GM04503 (cell line): ENCODE data around the gene VASN.
A peak's percentile ranks its signal among the peaks of the same experiment; 100 is the strongest.

Source experiments
- DNase-seq: peaks from one replicate; pipeline ENCODE4 v3.0.0-alpha.2; 2012; ENCODE audit warnings: low read depth

The VASN gene

GRCh38 chr16:4403133-4403949 is 31.7 kb downstream of the VASN start:
- DNase-seq: no peak

DNA sequence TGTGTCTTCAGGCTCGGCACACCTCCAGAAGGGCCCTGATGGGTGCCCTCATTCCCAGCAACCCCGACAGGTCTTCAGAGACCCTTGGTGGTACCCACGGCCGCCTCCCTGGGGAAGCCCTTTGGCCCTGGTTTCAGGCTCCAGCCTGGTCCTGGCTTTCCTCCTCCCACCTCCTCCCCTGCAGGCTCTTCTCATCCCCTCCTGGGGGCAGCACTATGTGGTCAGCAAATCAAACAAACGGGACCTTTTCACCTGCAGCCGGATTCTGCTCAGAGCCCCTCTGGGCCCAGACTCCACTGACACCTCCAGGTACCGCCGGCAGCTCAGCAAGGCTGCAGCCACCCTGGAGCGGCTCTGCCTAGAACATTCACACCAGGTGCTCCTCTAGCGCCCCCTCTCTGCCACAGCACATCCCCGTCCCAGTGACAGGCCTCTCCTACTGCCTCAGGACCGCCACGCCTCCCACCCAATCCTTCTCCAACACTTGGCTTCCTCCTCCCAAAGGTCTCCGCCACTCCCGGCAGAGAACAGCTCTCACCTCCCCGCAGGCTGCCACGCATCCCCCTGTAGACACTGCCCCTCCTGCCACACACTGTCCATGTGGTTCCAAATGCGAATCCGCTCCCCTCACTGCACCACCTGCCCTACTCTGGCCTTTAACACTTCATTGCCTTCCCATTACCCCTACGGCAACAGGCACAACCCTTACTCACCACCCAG is 32.8 kb downstream of the VASN start:
- DNase-seq: no peak

- no peak for DNase-seq
These were observed 33.5 kb downstream of the VASN start for GRCh38 chr16:4404967-4405696.

- no peak for DNase-seq
These were observed 36.1 kb downstream of the VASN start for GRCh38 chr16:4407543-4408322.

DNA sequence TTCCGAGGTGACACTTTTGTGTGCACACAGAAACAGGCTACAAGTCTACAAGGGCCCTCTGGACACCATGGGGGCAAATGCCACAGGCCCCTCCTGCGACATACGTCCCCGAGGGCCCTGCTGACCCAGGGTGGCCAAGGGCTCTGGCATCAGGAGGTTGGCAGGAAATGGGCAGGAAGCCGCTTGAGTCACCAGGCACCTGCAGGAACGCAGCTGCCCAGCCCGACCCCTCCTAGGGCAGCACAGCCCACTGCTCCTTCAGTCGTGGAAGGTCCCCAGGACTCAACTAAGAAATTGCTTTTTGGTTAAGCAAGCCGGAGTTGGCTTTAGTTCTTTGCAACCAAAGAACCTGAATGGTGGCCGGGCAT is 36.7 kb downstream of the VASN start:
- no peak for DNase-seq

GRCh38 chr16:4409081-4409932 is 37.7 kb downstream of the VASN start:
- no peak for DNase-seq

GRCh38 chr16:4410335-4411075 is 38.9 kb downstream of the VASN start:
- no peak for DNase-seq

- DNase-seq: no peak
These were observed 40.0 kb downstream of the VASN start for GRCh38 chr16:4411684-4412083.

DNA sequence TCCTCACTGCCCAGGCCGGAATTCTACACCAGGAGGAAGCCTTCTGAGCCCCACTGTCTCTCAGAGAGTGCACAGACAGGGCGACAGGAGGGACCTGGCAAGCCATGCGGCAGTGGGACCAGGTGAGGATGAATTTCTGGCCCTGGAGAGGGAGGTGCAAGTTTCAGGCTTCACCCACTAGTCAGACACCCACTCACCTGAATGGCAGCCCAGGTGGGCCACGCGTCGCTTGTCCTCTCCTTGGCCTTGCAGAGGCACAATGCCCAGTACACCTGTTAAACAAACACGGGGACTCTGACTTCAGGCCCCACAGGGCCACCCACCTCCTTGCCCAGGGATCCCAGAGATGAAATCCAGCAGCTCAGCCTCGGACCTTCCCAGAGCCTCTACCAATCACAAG is 40.5 kb downstream of the VASN start:
- no peak for DNase-seq

DNA sequence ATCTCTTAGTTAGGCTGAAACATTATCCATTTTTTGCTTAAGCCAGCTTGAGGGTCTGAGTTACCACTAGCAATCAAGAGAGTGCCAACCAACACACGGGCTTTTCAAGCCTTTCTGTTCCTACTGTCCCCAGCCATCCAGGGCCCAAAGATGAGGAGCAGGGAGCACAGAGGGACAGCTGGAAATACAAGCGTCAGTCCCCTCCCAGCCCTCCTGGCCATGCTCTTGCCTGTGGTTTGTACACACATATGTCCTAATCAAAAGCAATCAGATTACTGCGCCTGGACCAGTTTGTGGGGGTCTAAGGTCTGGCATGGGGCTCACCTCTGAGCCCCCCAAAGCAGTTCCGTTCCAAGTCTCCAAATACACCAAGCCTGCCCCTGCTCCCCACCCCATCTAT is 41.2 kb downstream of the VASN start:
- no peak for DNase-seq

DNA sequence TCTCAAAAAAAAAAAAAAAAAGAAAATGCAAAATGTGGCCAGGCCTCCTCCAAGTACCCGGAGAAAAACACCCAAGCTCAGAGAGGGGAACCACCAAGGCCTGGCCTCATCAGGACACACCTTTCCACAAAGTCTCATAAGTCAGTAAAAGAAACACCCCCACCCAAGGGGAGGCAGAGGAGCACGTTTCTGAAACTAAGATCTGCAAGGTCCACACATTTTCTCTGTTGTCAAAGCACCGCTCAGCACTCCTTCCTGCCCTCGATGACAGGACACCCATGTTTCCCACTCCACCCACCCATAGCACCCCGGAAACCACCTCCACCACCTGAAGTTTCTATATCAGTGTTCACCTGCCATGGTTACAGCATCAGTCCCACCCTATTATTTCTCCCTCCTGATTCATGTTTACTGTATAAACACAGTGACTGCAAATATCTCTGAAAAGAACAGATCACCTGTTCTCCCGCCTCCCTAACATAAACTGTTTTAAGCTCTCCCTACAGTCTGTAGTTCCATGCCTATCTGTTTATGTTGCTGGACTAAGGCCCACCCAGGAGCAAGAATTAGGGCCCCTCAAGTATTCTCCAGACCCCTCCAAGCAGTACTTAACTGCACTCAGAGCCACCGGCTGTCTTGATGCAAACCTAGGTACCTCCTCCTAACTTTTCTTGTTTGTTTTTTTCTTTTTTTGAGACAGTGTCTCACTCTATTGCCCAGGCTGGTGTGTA is 42.7 kb downstream of the VASN start:
- no peak for DNase-seq

GRCh38 chr16:4415538-4416199 is 44.0 kb downstream of the VASN start:
- DNase-seq: no peak

GRCh38 chr16:4416200-4417032 is 44.8 kb downstream of the VASN start, which contains the start of gene CORO7:
CORO7 (minus strand) TSS chr16:4416596; CDS start chr16:4416518, 78 bp downstream.
- no peak for DNase-seq

- no peak for DNase-seq
These were observed 47.8 kb downstream of the VASN start for GRCh38 chr16:4419402-4419959.

- no peak for DNase-seq
These were observed 49.0 kb downstream of the VASN start for GRCh38 chr16:4420505-4421105.

GRCh38 chr16:4425378-4426020 is 53.9 kb downstream of the VASN start, which contains the start of gene DNAJA3:
DNAJA3 (plus strand) TSS chr16:4425868; CDS start chr16:4425882, 14 bp downstream.
- peak; percentile 81 for DNase-seq
